ENCODE measurements around the gene ESR1. TPM values are rescaled to one million over a fixed set of nuclear protein-coding genes. Genes with fewer than 3 reads are reported as not detected.

ESR1 gene
- total RNA-seq, result 1 to 10 TPM in 8 of 9 donors, under 1 TPM in 1; 0.28 to 9.4 (median 5.0) TPM
- 1 to 10 TPM in 2 of 3 donors, under 1 TPM in 1; 0.98 to 1.1 (median 1.1) TPM for polyA plus RNA-seq
- long read RNA-seq, donor 1, result 0 reads
- long read RNA-seq, donor 2, result 0 reads
- long read RNA-seq, donor 3, result 0 reads
- long read RNA-seq, donor 4, result 0 reads
- long read RNA-seq, donor 5, result 0 reads
- long read RNA-seq, donor 6, partial matches to known transcripts, result 0 of 1 reads
- long read RNA-seq, donor 6, other reads (novel, unspliced or antisense), result 1 of 1 reads
- long read RNA-seq, donor 7, result 0 reads
- long read RNA-seq, donor 8, result 0 reads
- long read RNA-seq, donor 9, result 0 reads
- long read RNA-seq, donor 10, result 0 reads

GRCh38 chr6:151807513-151808370 is at the start of gene ESR1:
ESR1 (plus strand) TSS chr6:151807682; CDS start chr6:151807913, 231 bp downstream.
- intact Hi-C loops (cut with DNase I), result no loop called here
- peak within 1 kb of the TSS in 2 of 4 donors; percentile 35 to 71 for H3K4me3 ChIP-seq
- peaks cover 0 to 14% of the 10 kb centered on the region in 2 donors for H3K4me1 ChIP-seq (replicated peaks in 1 of 2)
- peak in 6 of 7 donors; percentile 28 to 55 (median 47) for DNase-seq
- no peaks in the 10 kb centered on the region for H3K36me3 ChIP-seq (replicated peaks in 1 of 2)
- 0 to 2% (median 1%) methylated on average over 1 to 73 of the region's 73 CpGs for WGBS, 4 donors
- H3K27ac ChIP-seq, result peak within 1 kb of the TSS in 1 of 5 donors; percentile 24
- TF ChIP-seq, protein P1, sequence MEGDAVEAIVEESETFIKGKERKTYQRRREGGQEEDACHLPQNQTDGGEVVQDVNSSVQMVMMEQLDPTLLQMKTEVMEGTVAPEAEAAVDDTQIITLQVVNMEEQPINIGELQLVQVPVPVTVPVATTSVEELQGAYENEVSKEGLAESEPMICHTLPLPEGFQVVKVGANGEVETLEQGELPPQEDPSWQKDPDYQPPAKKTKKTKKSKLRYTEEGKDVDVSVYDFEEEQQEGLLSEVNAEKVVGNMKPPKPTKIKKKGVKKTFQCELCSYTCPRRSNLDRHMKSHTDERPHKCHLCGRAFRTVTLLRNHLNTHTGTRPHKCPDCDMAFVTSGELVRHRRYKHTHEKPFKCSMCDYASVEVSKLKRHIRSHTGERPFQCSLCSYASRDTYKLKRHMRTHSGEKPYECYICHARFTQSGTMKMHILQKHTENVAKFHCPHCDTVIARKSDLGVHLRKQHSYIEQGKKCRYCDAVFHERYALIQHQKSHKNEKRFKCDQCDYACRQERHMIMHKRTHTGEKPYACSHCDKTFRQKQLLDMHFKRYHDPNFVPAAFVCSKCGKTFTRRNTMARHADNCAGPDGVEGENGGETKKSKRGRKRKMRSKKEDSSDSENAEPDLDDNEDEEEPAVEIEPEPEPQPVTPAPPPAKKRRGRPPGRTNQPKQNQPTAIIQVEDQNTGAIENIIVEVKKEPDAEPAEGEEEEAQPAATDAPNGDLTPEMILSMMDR (IDR thresholded peaks at IDR 0.05), result no peak
- TF ChIP-seq POLR2A (IDR thresholded peaks at IDR 0.05), result no peak
- peaks cover 16% of the 10 kb centered on the region for H3K27me3 ChIP-seq
- H3K9me3 ChIP-seq (replicated peaks in 1 of 3), result no peaks in the 10 kb centered on the region

GRCh38 chr6:151760486-151760885 is 47.0 kb upstream of the ESR1 start:
- Histone ChIP-seq H3K9me3 (replicated peaks in 1 of 3) (no peaks in the 10 kb centered on the region), H3K4me1 (replicated peaks in 1 of 2) (peaks cover 7 to 13% of the 10 kb centered on the region in 2 donors), H3K27ac (no peak overlapping the region), H3K27me3 (no peaks in the 10 kb centered on the region), H3K36me3 (replicated peaks in 1 of 2) (no peaks in the 10 kb centered on the region), H3K4me3 (no peak overlapping the region)
- DNase-seq, result no peak
- 89 to 92% (median 91%) methylated on average over 7 of the region's 7 CpGs for WGBS, 4 donors
- intact Hi-C loops (cut with DNase I), result loop anchor here in 1 of 2 donors (5.0 kb wide), 1 partner anchor 367 kb away; no protein-coding TSS in a partner anchor
- TF ChIP-seq, protein P1 (IDR thresholded peaks at IDR 0.05), result no peak
- TF ChIP-seq POLR2A (IDR thresholded peaks at IDR 0.05), result no peak

- WGBS, 4 donors, result 86 to 91% (median 88%) methylated on average over 4 of the region's 4 CpGs
- no peak overlapping the region for H3K4me3 ChIP-seq
- no peak for TF ChIP-seq POLR2A (IDR thresholded peaks at IDR 0.05)
- TF ChIP-seq, protein P1 (IDR thresholded peaks at IDR 0.05), result no peak
- H3K9me3 ChIP-seq (replicated peaks in 1 of 3), result no peaks in the 10 kb centered on the region
- intact Hi-C loops (cut with DNase I), result loop anchor here in 1 of 2 donors (5.0 kb wide), 1 partner anchor 365 kb away; no protein-coding TSS in a partner anchor
- no peaks in the 10 kb centered on the region for H3K27me3 ChIP-seq
- peaks cover 7 to 12% of the 10 kb centered on the region in 2 donors for H3K4me1 ChIP-seq (replicated peaks in 1 of 2)
- no peak for DNase-seq
- H3K27ac ChIP-seq, result no peak overlapping the region
- H3K36me3 ChIP-seq (replicated peaks in 1 of 2), result no peaks in the 10 kb centered on the region
These were observed 45.6 kb upstream of the ESR1 start for GRCh38 chr6:151761851-151762250.

DNA sequence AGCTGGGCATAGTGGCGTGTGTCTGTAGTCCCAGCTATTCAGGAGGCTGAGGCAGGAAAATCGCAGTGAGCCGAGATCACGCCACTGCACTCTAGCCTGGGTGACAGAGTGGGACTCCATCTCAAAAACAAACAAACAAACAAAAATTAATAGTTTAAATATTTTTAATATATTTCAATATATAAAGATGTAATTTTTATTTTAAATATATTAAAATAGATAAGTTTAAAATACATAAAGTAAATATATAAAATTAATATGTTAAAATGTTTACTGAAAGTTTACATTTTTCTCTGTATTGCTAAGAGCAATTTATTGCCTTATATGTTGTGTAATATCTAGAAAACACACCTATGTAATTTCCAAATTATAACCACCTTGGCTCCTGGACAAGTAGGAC is 44.7 kb upstream of the ESR1 start:
- Histone ChIP-seq H3K4me3 (no peak overlapping the region), H3K4me1 (replicated peaks in 1 of 2) (peaks cover under 1 to 3% of the 10 kb centered on the region in 2 donors), H3K9me3 (replicated peaks in 1 of 3) (no peaks in the 10 kb centered on the region), H3K27ac (peak overlapping the region in 1 of 5 donors; percentile 48), H3K27me3 (no peaks in the 10 kb centered on the region), H3K36me3 (replicated peaks in 1 of 2) (no peaks in the 10 kb centered on the region)
- no peak for TF ChIP-seq POLR2A (IDR thresholded peaks at IDR 0.05)
- TF ChIP-seq, protein P1 (IDR thresholded peaks at IDR 0.05), result no peak
- intact Hi-C loops (cut with DNase I), result loop anchor here in 1 of 2 donors (5.0 kb wide), 1 partner anchor 364 kb away; no protein-coding TSS in a partner anchor
- WGBS, 4 donors, result 96 to 98% (median 97%) methylated on average over 4 of the region's 4 CpGs
- no peak for DNase-seq
